HG02938 (cell line): ENCODE measurements around the gene DES.

Experiments used
- ATAC-seq: cut with Tn5 transposase; IDR thresholded peaks from one replicate; pipeline ENCODE4 v1.9.1; 2021; ENCODE audit warnings: mild to moderate bottlenecking, moderate library complexity; ENCODE audit not compliant: unreplicated experiment

DES gene

GRCh38 chr2:219419331-219420197 lies 1.4 kb downstream of the DES start:
- no peak for ATAC-seq

GRCh38 chr2:219420687-219421086 lies 2.5 kb downstream of the DES start:
- ATAC-seq: no peak

- no peak for ATAC-seq
These were observed 3.1 kb downstream of the DES start for GRCh38 chr2:219421323-219421722.

- ATAC-seq: no peak
These were observed 4.9 kb downstream of the DES start for GRCh38 chr2:219422952-219423534.

GRCh38 chr2:219423652-219424377 lies 5.6 kb downstream of the DES start:
- no peak for ATAC-seq

- no peak for ATAC-seq
These were observed 7.3 kb downstream of the DES start for GRCh38 chr2:219425238-219426067.

GRCh38 chr2:219426068-219426443 lies 7.9 kb downstream of the DES start:
- no peak for ATAC-seq

GRCh38 chr2:219426534-219427136 lies 8.5 kb downstream of the DES start:
- ATAC-seq: no peak

GRCh38 chr2:219428469-219428868 lies 10.3 kb downstream of the DES start:
- ATAC-seq: no peak

GRCh38 chr2:219429958-219430606 lies 11.9 kb downstream of the DES start:
- no peak for ATAC-seq

GRCh38 chr2:219430633-219431615 lies 12.7 kb downstream of the DES start:
- no peak for ATAC-seq

GRCh38 chr2:219433666-219434467 lies 15.7 kb downstream of the DES start:
- ATAC-seq: no peak

GRCh38 chr2:219434468-219434717 lies 16.2 kb downstream of the DES start:
- ATAC-seq: no peak

GRCh38 chr2:219434718-219435525 lies 16.7 kb downstream of the DES start, which contains the start of gene SPEG:
Gene SPEG (plus strand): TSS chr2:219434843. CDS start chr2:219434978, 135 bp downstream.
- no peak for ATAC-seq

- no peak for ATAC-seq
These were observed 17.5 kb downstream of the DES start for GRCh38 chr2:219435701-219436100.

- no peak for ATAC-seq
These were observed 18.3 kb downstream of the DES start for GRCh38 chr2:219436491-219436890.

- no peak for ATAC-seq
These were observed 19.0 kb downstream of the DES start for GRCh38 chr2:219437141-219437540.
